ENCODE data around the gene ASL.
"Not testable (repeated sequence)": the region's sequence is repeated elsewhere in the genome, so short reads cannot be mapped to it uniquely, and the experiment has no call there.

ASL gene

DNA sequence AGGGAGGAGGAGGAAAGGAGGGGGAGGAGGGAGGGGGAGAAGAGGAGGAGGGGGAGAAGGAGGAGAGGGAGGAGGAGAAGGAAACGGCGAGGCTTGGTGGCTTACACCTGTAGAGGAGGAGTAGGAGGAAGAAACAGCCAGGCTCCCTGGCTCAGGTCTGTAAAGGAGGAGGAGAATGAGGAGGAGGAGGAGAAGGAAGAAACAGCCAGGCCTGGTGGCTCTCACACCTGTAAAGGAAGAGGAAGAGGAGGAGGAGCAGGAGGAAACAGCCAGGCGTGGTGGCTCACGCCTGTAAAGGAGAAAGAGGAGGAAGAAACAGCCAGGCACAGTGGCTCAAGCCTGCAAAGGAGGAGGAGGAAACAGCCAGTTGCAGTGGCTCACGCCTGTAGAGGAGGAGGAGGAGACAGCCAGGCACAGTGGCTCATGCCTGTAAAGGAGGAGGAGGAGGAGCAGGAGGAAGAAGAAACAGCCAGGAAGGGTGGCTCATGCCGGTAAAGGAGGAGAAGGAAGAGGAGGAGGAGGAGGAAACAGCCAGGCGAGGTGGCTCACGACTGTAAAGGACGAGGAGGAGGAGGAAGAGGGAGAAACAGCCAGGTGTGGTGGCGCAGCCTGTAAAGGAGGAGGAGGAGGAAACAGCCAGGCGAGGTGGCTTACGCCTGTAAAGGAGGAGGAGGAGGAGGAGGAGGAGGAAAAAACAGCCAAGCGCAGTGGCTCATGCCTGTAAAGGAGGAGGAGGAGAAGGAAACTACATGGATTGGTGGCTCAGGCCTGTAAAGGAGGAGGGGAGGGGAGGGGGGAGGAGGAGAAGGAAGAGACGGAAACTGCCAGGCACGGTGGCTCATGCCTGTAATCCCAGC lies 24.2 kb downstream of the ASL start:
- H3K27ac ChIP-seq = peak overlapping the region; percentile 90
- no peaks in the 10 kb centered on the region for H3K27me3 ChIP-seq
- TF ChIP-seq, protein P1, sequence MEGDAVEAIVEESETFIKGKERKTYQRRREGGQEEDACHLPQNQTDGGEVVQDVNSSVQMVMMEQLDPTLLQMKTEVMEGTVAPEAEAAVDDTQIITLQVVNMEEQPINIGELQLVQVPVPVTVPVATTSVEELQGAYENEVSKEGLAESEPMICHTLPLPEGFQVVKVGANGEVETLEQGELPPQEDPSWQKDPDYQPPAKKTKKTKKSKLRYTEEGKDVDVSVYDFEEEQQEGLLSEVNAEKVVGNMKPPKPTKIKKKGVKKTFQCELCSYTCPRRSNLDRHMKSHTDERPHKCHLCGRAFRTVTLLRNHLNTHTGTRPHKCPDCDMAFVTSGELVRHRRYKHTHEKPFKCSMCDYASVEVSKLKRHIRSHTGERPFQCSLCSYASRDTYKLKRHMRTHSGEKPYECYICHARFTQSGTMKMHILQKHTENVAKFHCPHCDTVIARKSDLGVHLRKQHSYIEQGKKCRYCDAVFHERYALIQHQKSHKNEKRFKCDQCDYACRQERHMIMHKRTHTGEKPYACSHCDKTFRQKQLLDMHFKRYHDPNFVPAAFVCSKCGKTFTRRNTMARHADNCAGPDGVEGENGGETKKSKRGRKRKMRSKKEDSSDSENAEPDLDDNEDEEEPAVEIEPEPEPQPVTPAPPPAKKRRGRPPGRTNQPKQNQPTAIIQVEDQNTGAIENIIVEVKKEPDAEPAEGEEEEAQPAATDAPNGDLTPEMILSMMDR (IDR thresholded peaks at IDR 0.05) = no peak
- H3K4me3 ChIP-seq = peak overlapping the region; percentile 48 to 60
- peaks cover 0 to 12% (median 2%) of the 10 kb centered on the region in 4 donors for H3K4me1 ChIP-seq
- H3K36me3 ChIP-seq = no peaks in the 10 kb centered on the region
- no peaks in the 10 kb centered on the region for H3K9me3 ChIP-seq
- peak; percentile 85 to 92 for DNase-seq
- intact Hi-C loops (cut with DNase I; ENCODE audit: low total_unique reads) = no loop called here

DNA sequence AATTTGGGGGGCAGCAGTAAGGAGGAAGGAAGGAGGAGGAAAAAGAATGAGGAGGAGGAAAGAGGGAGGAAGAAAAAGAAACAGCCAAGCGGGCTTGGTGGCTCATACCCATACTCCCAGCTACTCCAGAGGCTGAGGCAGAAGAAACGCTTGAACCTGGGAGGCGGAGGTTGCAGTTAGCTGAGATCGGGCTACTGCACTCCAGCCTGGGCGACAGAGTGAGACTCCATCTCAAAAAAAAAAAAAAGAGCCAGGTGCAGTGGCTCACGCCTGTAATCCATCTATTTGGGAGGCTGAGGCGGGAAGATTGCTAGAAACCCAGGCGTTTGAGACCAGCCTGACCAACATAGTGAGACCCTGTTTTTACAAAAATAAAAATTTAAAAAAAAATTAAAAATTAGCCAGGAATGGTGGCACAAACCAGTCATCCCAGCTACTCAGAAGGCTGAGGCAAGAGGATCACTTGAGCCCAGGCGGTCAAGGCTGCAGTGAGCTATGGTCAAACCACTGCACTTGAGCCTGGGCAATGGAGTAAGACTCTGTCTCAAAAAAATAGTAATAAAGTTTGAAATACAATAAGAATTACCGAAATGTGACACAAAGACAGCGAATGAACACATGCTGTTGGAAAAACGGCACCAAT lies 24.9 kb downstream of the ASL start:
- peak overlapping the region; percentile 48 to 60 for H3K4me3 ChIP-seq
- intact Hi-C loops (cut with DNase I; ENCODE audit: low total_unique reads) = no loop called here
- peaks cover 0 to 12% (median 2%) of the 10 kb centered on the region in 4 donors for H3K4me1 ChIP-seq
- H3K36me3 ChIP-seq = no peaks in the 10 kb centered on the region
- no peaks in the 10 kb centered on the region for H3K27me3 ChIP-seq
- TF ChIP-seq, protein P1 (IDR thresholded peaks at IDR 0.05) = no peak
- no peak for DNase-seq
- H3K27ac ChIP-seq = peak overlapping the region; percentile 90
- no peaks in the 10 kb centered on the region for H3K9me3 ChIP-seq

DNA sequence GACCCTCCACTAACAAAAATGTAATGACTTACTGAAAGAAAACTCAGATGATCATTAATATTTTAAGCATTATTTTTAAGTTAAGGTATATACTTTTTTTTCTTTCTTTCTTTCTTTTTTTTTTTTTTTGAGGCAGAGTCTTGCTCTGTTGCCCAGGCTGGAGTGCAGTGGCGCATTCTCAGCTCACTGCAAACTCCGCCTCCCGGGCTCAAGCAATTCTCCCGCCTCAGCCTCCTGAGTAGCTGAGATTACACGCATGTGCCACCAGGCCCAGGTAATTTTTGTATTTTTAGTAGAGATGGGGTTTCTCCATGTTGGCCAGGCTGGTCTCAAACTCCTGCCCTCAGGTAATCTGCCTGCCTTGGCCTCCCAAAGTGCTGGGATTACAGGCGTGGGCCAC lies 26.5 kb downstream of the ASL start:
- H3K9me3 ChIP-seq; H3K36me3 ChIP-seq; intact Hi-C loops (cut with DNase I; ENCODE audit: low total_unique reads); DNase-seq; H3K27ac ChIP-seq; H3K4me3 ChIP-seq; H3K27me3 ChIP-seq: not testable (repeated sequence)
- H3K4me1 ChIP-seq = peaks cover 0 to 12% (median 2%) of the 10 kb centered on the region in 4 donors

DNA sequence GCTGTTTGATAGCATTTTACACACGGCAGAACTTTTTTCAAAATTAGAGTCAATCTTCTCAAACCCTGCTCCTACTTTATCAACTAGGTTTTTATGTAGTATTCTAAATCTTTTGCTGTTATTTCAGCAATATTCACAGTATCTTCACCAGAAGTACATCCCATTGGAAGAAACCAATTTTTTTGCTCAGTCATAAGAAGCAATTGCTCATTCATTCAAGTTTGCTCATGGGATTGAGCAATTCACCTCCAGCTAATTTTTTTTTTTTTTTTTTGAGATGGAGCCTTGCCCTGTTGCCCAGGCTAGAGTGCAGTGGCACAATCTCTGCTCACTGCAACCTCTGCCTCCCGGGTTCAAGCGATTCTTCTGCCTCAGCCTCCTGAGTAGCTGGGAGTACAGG lies 28.4 kb downstream of the ASL start:
- H3K4me3 ChIP-seq; H3K9me3 ChIP-seq; DNase-seq; H3K27ac ChIP-seq; H3K36me3 ChIP-seq; H3K27me3 ChIP-seq; intact Hi-C loops (cut with DNase I; ENCODE audit: low total_unique reads): not testable (repeated sequence)
- peaks cover 0 to 12% (median 2%) of the 10 kb centered on the region in 4 donors for H3K4me1 ChIP-seq

DNA sequence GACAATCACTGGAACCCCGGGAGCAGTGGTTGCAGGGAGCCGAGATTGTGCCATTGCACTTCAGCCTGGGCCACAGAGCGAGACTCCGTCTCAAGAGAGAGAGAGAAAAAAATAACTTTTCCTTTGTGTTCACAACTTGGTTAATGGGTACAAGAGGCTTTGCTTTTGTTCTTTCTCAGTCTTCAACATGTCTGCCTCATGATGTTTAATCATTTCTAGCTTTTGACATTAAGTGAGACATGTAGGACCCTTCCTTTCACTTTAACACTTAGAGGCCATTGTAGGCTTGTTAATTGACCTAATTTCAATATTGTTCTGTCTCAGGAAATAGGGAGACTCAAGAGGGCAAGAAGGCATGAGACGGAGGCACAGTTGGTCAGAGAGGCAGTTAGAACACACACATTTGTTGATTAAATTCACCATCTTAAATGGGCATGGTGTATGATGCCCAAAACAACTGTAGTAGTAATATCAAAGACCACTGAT lies 29.7 kb downstream of the ASL start:
- TF ChIP-seq, protein P1 (IDR thresholded peaks at IDR 0.05) = no peak
- Histone ChIP-seq H3K27ac (no peak overlapping the region), H3K4me3 (no peak overlapping the region), H3K4me1 (peaks cover 0 to 6% (median 2%) of the 10 kb centered on the region in 4 donors), H3K27me3 (no peaks in the 10 kb centered on the region), H3K9me3 (no peaks in the 10 kb centered on the region), H3K36me3 (no peaks in the 10 kb centered on the region)
- no peak for DNase-seq
- intact Hi-C loops (cut with DNase I; ENCODE audit: low total_unique reads) = no loop called here

DNA sequence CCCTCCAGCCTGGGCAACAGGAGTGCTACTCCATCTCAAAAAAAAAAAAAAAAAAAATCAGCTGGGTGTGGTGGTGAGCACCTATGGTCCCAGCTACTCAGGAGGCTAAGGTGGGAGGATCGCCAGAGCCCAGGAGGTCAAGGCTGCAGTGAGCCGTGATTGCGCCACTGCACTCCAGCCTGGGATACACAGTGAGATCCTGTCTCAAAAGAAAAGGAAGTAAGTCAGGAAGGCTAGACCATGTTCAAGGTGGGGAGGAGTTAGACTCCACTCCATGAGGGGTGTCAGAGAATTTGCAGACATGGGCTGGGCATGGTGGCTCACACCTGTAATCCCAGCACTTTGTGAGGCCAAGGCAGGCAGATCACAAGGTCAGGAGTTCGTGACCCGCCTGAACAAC lies 32.8 kb downstream of the ASL start:
- H3K4me3 ChIP-seq; H3K27ac ChIP-seq; H3K27me3 ChIP-seq; H3K9me3 ChIP-seq; H3K4me1 ChIP-seq; intact Hi-C loops (cut with DNase I; ENCODE audit: low total_unique reads); H3K36me3 ChIP-seq; DNase-seq: not testable (repeated sequence)

DNA sequence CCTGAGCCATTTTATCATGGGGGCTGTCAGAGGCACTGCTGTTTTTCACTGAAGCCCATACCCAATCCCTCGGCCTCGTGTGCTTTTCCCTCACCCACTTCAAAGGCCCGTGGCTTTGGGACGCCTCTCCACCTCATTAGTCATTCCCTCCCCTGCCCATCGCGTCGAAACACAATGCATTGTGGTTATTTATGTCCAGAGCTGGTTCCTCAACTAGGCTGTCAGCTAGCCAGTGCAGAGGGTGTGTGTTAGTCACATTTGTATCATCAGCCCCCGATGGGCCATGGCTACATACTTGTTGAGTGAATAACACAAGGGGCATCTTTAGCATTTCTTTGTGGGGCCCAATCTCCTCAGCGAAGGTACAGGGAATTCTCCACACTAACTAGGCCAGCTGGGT lies 35.2 kb downstream of the ASL start:
- Histone ChIP-seq H3K4me1 (peaks cover 0 to 12% (median 9%) of the 10 kb centered on the region in 4 donors), H3K27me3 (no peaks in the 10 kb centered on the region), H3K27ac (no peak overlapping the region), H3K9me3 (no peaks in the 10 kb centered on the region), H3K36me3 (peaks cover 0 to 7% (median 0%) of the 10 kb centered on the region in 3 donors), H3K4me3 (no peak overlapping the region)
- TF ChIP-seq, protein P1 (IDR thresholded peaks at IDR 0.05) = no peak
- DNase-seq = peak in 1 of 2 donors; percentile 33
- intact Hi-C loops (cut with DNase I; ENCODE audit: low total_unique reads) = no loop called here
